ENCODE results near the gene EIF5AL1.

GRCh38 chr10:79483948-79484347 is 28.4 kb upstream of the EIF5AL1 start:
- TF ChIP-seq SUZ12 (IDR thresholded peaks at IDR 0.05; ENCODE audit: extremely low read depth, insufficient read depth, insufficient read length) (no peak), ZNF274 (IDR thresholded peaks at IDR 0.05; ENCODE audit: low read depth, low read length) (no peak), YY1 (IDR thresholded peaks at IDR 0.05; ENCODE audit: insufficient read depth, insufficient read length) (no peak)

All from NT2/D1 (cell line).